Activated CD4-positive, CD25-positive, alpha-beta regulatory T cell treated with anti-CD3 and anti-CD28 coated beads, Interleukin-2, amount 50 U/mL, for 24 hours (primary cell): Measurements from ENCODE around the gene BCAS4.
A peak's percentile ranks its signal among the peaks of the same experiment; 100 is the strongest.

ENCODE experiments used
- ATAC-seq, 2 donors: fragments of 150-1000 bp; cut with Tn5 transposase; one replicate each; pipeline ENCODE4 v1.10.0; 2021; ENCODE audit warnings: mild to moderate bottlenecking in 1 of 2, moderate library complexity in 1 of 2

Gene BCAS4

DNA sequence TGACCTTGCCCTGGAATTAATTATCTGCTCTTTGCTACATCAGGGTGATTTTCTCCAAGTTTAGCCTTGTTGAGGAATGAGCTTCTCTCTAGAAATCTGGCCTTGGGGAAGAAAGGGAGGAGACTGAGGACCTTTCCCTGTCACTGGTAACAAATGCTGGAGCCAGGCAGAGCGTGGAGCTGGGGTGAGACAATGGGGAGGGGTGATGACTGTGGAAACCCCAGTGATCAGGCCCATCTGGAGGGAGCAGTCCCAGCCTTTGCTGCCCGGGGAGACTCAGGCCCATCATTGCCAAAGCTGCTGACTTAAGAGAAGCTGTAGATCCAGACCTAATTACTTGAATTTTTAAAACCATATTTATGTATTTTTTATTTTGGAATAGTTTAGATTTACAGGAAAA is 31.3 kb downstream of the BCAS4 start:
- ATAC-seq, result no peak

DNA sequence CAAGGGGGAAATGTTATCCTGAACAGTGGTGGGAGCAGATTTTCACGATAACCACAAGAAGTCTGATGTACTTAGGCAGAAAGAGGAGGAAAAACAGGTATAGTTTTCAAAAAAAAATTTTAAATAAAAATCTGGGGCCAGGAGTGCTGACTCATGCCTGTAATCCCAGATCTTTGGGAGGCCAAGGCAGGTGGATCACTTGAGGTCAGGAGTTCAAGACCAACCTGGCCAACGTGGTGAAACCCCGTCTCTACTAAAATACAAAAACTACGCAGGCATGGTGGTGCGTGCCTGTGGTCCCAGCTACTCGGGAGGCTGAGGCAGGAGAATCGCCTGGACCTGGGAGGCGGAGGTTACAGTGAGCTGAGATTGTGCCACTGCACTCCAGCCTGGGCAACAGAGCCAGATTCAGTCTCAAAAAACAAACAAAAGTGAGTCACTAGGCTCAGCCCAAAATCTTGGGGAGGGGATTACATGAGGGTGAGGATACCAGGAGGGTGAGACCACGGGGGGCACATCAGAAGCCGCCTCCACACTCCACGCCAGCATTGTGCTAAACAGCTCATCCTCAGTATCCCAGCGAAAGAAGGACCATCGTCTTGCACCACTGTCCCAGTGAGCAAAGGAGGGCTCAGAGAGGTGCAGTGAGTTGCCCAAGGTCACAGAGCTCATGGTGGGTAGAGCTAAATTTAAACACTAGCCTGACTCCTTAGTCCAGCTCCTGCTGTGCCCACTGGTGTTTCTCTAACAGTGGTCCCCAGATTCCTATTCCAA is 33.7 kb downstream of the BCAS4 start:
- ATAC-seq, result no peak

DNA sequence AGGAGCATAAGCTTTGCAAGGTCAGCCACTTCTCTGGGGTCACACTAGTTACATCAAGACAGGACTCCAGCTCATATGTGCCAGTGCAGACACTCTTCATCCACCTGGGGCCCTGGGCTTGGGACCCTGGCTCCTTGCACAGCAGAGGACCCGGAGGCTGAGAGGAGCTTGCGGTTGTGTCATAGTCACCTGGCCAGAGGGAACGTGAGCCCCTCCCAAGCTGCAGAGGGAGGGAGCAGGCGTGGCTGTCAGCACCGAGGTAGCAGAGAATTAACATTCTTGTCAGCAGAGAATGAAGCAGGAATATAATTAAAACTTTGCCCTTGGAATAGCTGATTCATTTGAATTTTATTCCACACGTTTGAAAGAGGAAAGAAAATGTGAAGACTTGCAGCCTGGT is 36.8 kb downstream of the BCAS4 start:
- ATAC-seq, result no peak

DNA sequence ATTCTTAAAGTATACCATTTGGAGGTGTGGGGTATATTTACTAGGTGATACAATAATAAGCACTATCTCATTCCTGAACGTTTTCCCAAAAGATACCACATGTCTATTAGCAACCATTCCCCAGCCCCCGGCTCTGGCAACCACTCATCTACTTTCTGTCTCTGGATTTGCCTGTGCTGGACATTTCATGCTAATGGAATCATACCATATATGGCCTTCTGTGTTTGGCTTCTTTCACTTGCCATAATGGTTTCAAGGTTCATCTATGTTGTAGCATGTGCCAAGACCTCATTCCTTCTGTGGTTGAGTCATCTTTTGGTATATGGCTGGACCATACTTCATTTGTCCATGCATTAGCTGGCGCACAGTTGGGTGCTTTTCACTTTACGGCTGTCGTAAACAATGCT is 39.7 kb downstream of the BCAS4 start:
- no peak for ATAC-seq

DNA sequence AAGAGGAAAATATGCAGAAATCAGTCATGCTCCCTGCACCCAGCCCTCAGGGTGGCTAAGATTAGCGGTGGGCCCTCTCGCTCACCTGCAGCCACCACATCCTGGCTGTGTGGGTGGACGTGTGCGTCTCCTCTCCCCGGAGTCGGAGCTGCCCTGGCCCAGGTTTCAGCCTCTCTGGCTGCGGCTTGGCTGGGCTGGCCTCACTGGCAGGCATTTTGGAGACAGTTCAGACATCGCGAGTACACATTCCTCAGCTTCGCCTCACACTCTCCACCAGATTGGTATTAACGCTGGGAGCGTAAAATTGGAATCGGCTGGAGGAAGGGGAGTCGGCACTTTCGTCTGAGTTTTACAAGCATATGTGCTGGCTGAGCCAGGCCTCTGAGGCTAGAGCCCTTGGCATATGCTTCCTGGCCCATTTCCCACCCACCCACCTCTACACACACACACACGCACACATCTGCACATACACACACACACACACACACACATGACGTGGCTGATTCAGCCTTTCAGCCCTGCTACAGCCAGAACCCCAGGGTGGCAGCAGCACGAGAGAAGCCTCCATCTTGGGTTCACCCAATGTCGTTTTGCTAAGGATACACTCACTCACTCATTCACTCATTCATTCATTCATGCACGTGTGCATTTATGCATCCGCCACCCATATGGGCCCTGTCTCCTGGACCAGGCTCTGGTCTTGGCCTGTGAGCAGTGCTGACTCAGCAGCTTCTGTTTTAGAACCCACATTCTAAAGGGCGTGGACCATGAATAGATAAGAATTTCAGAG is 42.9 kb downstream of the BCAS4 start:
- ATAC-seq, result peak in 1 of 2 donors; percentile 45

DNA sequence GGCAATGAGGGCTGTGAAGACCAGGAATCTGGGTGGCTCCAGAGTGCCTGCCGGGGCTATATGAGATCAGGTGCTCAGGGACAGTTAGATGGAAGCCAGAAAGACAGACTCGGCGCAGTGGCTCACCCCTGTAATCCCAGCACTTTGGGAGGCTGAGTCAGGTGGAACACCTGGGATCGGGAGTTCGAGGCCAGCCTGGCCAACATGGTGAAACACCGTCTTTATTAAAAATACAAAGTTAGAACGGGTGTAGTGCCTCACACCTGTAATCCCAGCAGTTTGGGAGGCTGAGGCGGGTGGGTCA is 43.4 kb downstream of the BCAS4 start:
- no peak for ATAC-seq

DNA sequence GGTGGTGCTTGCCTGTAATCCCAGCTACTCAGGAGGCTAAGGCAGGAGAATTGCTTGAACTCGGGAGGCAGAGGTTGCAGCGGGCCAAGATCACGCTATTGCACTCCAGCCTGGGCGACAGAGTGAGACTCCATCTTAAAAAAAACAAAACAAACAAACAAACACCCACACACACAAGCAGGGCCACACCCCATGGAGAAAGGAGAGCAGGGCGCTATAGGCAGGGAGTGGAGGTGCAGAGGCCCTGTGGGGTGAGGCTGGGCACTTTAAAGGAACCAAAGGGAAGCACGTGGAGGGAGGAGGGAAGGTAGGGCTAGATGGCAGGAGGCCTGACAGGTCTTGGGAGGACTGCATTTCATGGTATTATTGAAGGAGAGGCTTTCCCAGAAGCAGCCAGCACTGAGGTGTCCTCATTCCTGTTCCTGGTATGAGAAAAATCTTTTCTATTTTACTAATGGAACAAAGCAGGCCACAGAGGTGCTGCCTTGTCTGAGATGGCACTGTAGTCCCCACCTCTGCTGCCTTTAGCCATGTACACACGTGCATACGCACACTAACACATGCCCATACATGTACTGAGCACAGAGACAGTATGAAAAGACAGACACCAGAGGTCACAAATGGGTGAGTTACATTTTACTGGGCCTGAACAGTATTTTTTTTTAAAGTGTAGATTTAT is 44.0 kb downstream of the BCAS4 start:
- ATAC-seq, result no peak

DNA sequence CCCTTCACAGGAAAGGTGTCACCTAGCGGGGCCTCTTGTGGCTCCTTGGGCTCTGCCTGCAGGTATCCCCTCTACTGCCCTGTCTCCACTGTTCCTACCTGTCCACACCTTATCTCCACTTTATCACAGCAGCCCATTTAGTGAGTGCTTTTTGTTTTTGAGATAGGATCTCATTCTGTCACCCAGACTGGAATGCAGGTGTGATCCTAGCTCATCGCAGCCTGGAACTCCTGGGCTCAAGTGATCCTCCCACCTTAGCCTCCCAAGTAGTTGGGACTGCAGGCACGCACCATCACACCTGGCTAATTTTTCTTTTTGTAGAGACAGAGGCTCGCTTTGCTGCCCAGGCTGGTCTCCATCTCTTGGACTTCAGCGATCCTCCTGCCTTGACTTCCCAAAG is 48.0 kb downstream of the BCAS4 start:
- no peak for ATAC-seq

DNA sequence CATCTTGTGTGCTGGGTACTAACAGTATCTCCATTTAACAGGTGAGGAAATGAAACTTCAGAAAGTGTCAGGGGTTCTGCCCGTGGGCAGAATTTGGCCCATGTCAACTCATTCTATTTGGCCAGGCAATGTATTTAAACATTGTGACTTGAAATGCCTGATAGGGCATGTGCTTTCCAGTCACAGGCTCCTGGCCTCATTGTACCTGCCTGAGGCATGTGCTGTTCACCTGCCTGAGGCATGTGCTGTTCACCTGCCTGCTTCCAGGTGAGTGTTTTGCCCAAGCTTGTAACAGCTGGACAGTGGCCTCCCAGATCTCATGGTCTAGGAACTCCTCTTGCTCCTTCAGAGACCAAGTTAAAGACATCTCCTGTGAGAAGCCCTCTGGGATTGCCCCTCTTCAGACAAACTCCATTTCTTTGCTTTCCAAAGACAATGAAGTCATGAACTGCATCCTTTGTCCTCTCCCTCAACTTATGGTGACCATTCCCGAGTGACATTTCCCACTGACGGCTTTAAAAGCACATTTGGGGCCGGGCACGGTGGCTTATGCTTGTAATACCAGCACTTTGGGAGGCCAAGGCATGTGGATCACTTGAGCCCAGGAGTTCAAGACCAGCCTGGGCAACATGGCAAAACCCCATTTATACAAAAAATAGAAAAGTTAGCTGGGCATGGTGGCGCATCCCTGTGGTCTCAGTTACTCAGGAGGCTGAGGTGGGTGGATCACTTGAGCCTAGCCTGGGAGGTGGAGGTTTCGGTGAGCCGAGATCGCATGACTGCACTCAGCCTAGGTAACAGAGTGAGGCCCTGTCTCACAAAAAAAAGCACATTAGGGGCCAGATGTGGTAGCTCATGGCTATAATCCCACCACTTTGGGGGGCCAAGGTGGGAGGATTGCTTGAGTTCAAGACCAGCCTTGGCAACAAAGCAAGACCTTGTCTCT is 48.7 kb downstream of the BCAS4 start:
- ATAC-seq, result no peak

DNA sequence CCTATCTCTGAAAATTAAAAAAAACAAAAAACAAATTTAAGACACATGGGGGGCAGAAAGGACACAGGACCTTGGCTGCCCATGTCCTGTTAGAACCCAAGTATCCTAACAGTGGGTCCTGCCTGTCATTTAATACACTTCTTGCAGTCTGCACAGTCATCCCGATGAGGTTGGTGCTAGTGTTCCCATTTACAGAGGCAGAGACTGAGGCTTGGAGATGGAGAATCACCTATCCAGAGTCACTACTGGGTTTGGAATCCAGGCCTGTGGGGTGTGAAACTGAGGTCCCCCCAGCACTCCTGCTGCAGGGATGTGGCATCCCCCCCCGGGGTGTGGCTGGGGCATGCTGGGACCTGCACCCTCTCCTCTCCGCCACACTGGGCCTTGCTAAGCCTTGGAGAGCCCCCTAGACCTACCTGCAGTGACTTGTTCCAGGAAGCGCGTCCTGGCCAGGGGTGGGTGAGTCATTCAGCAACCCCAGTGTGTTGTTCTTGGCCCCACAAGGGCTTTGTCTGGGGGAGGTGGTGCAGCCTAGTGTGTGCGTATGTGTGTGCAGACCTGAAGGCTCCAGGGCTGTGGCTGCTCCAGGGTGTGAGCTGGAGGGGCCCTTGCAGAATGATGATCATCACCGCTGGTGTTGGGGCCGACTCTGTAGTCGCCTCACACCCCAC is 49.7 kb downstream of the BCAS4 start:
- peak; percentile 86 to 96 for ATAC-seq

DNA sequence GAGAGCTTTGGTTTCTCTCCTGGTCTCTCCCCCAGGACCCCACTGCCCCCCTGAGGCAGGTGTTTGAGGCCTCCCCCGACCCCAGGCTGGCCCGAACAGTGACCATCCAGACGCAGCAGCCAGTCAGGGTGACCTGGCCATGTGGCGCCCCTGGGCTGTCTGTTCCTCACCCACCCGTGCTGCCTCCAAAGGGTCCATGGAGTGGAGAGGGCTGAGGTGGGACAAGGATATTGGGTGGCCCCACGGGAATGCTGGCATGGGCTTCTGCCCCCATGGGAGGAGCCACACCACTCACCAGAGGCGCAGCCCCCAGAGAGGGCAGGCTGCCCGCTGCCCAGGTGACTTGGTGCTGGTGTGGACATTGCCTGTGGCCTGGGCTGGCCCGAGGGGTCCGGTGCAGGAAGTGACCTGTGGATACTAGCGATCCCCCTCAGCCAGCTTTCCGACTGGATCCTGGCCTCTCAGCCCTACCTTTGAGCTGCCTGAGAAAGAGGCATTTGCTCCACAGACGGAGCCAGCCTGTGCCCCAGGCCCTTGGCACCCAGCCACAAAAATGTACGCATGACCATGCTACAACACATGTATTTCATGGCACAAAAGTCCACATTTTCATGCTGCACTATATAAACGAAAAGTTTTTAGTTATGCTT is 50.8 kb downstream of the BCAS4 start:
- ATAC-seq, result no peak

DNA sequence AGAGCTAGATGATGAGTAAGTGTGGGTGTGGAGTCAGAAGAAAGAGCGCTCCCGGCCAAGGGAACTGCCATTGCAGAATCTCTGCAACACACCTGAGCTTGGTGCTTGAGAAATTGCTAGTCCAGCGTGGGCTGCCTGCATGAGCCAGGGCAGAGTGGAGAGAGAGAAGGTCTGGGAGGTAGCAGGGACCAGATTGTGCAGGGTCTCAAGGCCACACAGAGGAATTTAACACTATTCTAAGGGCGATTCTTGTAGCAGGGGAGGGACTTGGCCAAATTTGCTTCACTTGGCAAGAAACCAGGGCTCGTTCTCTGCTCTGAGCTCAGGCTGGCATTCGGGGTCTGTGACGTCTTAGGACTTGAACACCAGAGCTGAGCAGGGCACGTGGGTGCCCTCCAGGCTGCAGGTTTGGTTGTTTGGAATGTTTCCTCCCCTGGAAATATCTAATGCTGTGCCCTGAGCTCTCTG is 53.5 kb downstream of the BCAS4 start:
- no peak for ATAC-seq

DNA sequence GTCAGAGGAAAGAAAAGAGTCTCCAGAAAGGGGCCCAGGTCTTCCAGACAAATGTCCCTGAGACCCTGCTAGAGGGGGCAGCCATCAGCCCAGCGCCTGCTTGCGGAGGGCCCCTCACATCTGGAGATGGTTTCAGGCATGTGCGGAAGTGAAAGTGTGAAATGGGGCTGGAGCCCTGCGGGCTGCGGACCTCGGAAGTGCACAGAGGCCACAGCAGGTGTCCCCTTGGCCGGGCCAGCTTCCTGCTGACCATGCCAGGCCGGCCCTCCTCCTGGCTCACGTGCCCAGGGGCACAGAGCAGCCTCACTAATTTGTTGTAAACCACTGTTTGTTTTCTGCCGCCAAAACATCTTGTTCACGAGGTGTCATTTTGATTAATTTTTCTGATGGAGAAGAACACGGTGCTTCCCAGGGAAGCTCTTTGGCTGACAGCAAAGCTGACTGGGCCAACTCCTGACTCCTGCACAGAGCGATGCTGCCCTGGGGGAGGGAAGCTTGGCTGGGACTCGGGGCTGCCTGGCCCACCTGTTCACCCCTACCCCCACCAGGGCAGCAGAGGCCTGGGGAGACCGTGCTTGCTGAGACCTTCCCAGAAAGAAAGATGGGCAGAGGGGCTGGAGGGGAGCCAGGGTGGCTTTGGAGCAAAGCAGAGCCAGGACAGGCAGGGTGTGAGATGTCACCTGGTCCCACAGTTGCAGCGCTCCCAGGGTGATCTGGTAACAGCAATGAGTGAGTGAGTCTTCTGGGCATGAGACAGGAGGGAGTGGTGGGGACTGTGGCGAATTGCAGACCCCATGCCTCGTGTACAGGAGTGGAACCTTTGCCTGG is 54.2 kb downstream of the BCAS4 start:
- no peak for ATAC-seq

DNA sequence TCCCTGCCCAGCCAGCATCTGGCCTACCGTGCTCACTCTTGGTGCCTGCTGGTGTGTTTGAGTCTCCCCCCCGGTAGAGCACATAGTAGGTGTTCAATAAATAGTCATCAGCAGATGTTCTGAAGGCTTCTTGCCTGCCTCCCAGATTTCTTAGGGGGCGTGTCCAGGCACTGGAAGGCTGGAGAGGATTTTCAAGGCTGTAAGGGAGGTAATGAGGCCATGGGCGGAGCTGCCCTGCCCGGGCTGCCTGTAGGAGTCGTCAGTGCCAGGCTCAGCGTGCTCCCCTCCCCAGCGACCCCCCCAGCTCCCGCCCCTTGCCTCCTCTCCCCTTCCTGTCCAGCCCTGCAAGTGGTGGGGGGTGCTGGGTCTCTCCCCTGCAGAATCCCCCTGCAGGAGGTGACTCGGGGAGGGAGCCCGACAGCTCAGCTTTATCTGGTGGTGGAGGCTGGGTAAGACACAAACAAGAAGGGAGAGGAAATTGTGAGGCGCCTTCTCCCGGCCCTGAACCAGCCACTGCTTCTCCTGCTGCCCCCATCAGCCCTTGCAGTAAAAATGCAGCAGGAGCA is 55.9 kb downstream of the BCAS4 start:
- ATAC-seq, result no peak

DNA sequence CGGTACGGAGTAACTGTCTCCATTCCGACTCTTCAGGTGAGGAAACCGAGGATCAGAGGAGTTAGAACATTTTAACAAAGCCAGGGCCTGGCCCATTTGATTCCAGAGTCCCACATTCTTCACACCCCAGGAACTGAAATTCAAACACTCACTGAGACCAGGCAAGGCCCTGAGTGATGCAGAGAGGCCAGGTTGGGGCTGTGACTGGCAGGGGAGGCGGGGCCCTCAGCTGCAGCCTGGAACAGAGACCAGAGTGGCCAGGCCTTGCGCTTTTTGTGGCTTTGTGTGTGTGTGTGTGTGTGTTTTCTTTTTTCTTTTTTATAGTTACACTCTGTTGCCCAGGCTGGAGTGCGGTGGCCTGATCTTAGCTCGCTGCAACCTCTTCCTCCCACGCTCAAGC is 57.2 kb downstream of the BCAS4 start:
- no peak for ATAC-seq

DNA sequence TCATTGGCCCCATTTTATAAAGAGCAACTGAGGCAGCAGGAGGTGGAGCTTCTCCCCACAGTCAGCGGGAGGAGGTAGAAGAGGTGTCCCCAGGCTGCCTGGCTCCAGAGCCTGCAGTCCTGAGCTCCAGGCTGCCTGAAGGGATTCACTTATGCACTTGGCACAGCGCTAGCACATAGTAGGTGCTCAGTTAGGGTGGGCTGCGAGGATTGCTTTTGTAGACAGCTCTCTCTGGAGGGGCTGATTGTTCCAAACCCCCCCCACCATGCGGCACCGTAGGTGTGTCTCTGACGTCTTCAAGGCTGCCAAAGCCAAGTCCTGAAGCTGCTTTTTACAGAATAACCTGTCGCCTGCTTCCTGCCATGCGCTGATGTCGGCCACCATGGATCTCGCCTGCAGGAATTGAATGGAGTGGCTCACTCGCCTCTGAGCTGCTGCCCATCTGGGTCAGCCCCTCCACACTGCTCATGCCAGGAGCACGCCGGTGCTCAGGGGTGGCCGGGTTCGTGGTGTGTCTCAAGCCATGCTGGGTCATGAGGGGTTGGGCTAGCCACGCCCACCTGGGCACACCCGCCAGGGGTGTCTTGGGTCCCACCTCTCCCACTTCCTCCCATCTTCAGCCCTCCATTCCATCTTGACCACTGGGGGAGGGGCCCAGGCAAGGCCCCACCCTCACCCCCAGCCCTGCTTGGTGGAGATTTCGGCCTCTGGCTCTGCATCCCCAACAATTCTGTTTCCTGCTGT is 59.8 kb downstream of the BCAS4 start:
- no peak for ATAC-seq

DNA sequence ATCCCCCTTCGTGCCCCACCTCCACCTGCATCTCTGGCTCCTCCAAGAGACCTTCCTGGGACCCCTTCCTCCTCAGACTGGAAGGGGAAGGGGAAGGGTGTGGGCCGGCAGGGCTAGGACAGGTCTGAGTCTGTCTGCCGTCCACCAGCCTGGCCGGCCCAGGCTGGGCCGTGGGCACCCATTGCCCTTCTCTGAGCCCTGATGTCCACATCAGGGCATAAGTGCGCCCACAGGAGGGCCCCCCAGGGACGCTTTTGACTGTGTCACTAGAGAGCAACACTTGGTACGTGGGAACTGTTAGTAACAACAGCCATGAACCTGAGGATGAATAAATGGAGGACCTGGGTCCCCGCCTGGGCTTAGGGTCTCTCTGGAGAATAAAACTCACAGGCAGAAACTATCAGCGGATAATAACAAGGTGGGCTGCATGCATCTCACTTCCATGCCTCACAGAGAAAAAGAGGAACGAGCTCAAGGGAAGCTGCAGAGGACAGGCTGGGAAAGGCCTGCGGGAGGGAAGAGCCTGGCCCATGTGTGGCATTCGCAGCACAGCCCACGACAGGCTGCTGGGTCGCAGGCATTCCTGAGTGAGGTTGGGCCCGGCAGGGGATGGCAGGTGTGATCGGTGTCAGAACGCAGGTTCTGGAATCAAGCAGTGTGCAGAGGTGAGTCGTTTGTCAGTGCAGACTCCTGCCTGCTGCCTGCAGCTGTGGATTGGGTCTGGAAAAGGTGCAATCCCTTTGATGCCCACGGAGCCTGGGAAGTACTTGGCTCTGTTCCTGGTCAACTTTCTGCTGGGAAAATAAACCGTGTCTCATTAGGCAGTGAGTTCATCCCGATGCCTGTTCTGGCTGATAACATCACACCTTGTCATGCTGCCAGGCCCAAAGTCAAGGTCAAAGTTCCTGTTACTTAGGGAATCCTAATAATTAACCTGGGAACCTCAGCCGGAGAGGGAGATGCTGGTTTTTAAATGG is 60.9 kb downstream of the BCAS4 start:
- no peak for ATAC-seq

DNA sequence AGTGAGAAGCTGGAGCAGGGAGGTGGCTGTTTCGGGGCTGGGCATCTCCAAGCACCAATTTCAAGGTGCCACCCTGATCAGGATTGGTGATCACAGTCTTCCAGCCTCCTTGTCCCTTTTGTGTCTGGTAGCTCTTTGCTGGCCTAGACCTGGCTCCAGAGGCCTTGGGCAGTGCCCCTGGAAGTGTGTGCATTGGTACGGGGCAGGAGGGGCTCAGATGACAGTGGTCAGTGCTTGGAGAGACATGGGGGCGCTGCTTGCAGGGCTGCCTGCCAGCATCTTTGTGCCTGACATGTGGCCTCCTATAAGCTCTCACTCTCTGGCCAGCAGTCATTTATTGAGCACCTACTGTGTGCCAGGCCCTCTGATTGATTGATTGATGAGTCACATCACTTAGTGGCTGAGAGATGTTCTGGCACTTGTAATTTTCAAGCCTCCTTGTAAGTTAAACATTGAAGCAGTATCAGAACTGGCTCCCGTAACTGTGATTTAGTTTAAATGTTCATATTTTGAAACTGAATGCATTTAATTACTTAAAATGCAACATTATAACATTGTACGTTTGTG is 61.7 kb downstream of the BCAS4 start:
- no peak for ATAC-seq
